GM18505 (cell line): ENCODE results near the gene SH3BP5L.

Experiments
- ATAC-seq: cut with Tn5 transposase; IDR thresholded peaks from one replicate; pipeline ENCODE4 v1.9.1; 2021; ENCODE audit not compliant: unreplicated experiment
- POLR2A ChIP-seq: IDR thresholded peaks from 4 replicates; pipeline ENCODE4 v1.6.1; 2011; ENCODE audit warnings: borderline replicate concordance; ENCODE audit not compliant: insufficient read depth, insufficient read length; ENCODE audit errors: extremely low read depth

SH3BP5L gene

DNA sequence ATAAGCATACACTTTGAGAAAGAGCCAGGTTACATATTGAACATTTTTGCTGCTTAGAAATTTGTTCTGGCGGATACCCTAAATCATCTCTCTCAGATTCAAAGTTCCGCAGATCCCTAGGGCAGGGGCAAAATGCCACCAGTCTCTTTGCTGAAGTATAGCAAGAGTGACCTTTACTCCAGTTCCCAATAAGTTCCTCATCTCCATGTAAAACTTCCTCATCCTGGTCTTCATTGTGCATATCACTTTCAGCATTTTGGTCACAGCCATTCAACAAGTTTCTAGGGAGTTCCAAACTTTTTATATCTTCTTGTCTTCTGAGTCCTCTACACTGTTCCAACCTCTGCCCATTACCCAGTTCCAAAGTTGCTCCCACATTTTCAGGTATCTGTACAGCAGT, 46.8 kb downstream of the SH3BP5L start:
- ATAC-seq = no peak
- no peak for TF ChIP-seq POLR2A

DNA sequence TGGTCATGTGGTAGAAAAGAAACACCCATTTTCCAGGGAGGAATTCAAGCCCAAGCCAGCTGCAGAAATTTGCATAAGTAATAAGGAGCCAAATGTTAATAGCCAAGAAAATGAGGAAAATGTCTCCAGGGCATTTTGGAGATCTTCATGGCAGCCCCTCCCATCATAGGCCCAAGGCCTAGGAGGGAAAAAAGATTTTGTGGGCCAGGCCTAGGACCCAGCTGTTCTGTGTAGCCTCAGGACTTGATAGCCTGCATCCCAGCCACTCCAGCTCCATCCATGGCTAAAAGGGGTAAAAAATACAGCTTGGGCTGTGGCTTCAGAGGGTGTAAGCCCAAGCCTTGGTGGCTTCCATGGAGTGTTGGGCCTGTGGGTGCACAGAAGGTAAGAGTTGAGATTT, 48.7 kb downstream of the SH3BP5L start:
- no peak for ATAC-seq
- TF ChIP-seq POLR2A = no peak

DNA sequence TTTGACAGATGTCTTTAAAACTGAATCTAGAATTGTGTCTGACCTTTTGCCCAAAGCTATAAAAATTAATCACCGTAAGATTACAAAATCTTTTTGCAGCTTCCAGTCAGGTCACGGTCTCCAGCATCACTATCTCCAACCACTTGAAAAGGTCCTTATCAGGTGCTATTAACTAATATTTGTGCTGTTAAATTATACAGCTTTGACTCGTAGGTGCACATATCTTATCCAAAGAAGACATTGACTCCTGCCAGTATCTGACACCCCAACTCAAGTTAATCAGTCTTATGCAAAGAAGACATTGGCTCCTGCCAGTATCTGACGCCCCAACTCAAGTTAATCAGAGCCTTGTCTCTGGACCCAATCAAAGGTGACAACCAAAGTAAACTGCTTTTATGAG, 50.3 kb downstream of the SH3BP5L start:
- ATAC-seq = no peak
- no peak for TF ChIP-seq POLR2A
